Lung (tissue), 12 donors: ENCODE data around the gene BPIFB2. TPM values are rescaled to one million over a fixed set of nuclear protein-coding genes. Genes with fewer than 3 reads are reported as not detected.

Experiments used
- ATAC-seq: fragments of 200-7000 bp; cut with Tn5 transposase; one replicate; pipeline ENCODE4 v1.9.1; 2020; ENCODE audit warnings: moderate number of reproducible peaks; ENCODE audit not compliant: insufficient read depth, low FRiP score
- DNase-seq, 3 donors: peaks; one replicate each; pipeline ENCODE4 v3.0.0-alpha.2; 2013 to 2017
- H3K27ac ChIP-seq, 2 donors: one replicate each; pipeline ENCODE4 v1.5.1; 2013; ENCODE audit warnings: mild to moderate bottlenecking in 2 of 2, moderate library complexity in 2 of 2, control low read depth in 1 of 2, inconsistent platforms in 1 of 2, low read depth in 1 of 2, low read length in 1 of 2
- H3K27me3 ChIP-seq, 3 donors: one replicate each; pipeline ENCODE4 v1.5.1; 2013; ENCODE audit warnings: low read length in 2 of 3; ENCODE audit not compliant: control insufficient read depth in 3 of 3, insufficient read depth in 3 of 3
- H3K36me3 ChIP-seq, 4 donors: one replicate each; pipeline ENCODE4 v1.5.1; 2013; ENCODE audit warnings: low read length in 4 of 4, mild to moderate bottlenecking in 1 of 4, moderate library complexity in 1 of 4; ENCODE audit not compliant: control insufficient read depth in 4 of 4, insufficient read depth in 4 of 4
- H3K4me1 ChIP-seq, 5 donors: one replicate each; pipeline ENCODE4 v1.5.1; 2013; ENCODE audit warnings: low read length in 5 of 5, mild to moderate bottlenecking in 2 of 5, moderate library complexity in 1 of 5; ENCODE audit not compliant: control insufficient read depth in 5 of 5, insufficient read depth in 5 of 5
- H3K4me3 ChIP-seq: one replicate; pipeline ENCODE4 v1.5.1; 2013; ENCODE audit warnings: mild to moderate bottlenecking, control low read depth, moderate library complexity
- H3K9ac ChIP-seq, 2 donors: one replicate each; pipeline ENCODE4 v1.5.1; 2013; ENCODE audit warnings: low read length in 2 of 2, control low read depth in 1 of 2; ENCODE audit not compliant: insufficient read depth in 1 of 2
- H3K9me3 ChIP-seq, 4 donors: one replicate each; pipeline ENCODE4 v1.5.1; 2013; ENCODE audit warnings: low read length in 3 of 4, mild to moderate bottlenecking in 1 of 4, moderate library complexity in 1 of 4; ENCODE audit not compliant: control insufficient read depth in 4 of 4, insufficient read depth in 3 of 4
- WGBS, 2 donors: extraction: QIAGEN DNeasy Blood & Tissue Kit; methylation state at CpG; one replicate each; pipeline ENCODE4 v1.1.7; 2013; 5-methylcytosine and 5-hydroxymethylcytosine counted together
- polyA plus RNA-seq, 2 donors: library from polyadenylated mRNA; stranded (reverse); fragments of 200-250 nt; gene quantifications; one replicate each; pipeline ENCODE4 v1.2.1, GENCODE V29; 2013
- total RNA-seq, 2 donors: library from RNA; depleted of rRNA in 1 of 2; stranded (reverse); fragments of >200 nt in 1 of 2; gene quantifications; one replicate each; pipeline ENCODE4 v1.2.1, GENCODE V29; 2014 to 2021
- TF ChIP-seq, protein P1 (sequence below): IDR thresholded peaks from 2 replicates; pipeline ENCODE4 v1.5.1; 2012; ENCODE audit warnings: mild to moderate bottlenecking; ENCODE audit errors: control extremely low read depth, extremely low read depth
- donor health status: control.
- donor health status: control.
- donor health status: Bipolar disorder and iron deficiency.
- donor health status: healthy.
- donor health status: DM: yes; HTN: yes; CAD: no.

Gene BPIFB2
- total and polyA plus RNA-seq, 4 donors = 0.41 to 3.0 (median 1.6) TPM

DNA sequence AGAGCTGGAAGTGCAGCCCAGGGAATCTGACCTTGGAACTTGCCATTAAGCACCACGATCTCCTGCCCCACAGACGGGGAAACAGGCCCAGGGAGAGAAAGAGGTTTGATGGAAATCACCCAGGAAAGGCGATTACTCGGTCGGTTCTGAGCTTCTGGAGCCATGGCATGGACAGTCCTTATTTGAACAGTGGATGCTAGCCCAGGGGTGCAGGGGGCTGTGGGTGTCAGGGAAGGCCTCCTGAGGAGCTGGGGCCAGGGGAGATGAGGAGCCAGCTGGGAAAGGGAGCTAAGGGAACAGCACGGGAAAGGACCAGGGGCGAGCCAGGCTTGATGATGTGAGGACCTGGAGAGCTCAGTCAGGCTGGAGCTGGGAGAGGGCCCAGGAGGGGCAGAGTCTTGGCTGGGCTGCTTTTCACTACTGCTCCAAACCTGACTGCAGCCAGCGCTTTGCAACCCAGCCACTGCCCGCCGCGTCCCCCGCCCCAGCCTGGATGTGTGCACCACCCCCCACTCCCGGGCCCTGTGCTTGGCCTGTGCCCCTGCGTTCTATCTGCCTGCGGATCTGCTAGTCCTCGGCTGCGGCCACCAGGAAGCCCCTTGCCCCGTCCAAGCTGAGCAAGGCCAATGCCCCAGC, 21.1 kb upstream of the BPIFB2 start:
- Histone ChIP-seq H3K4me3 (no peak overlapping the region), H3K27me3 (peaks cover 0 to 3% (median 0%) of the 10 kb centered on the region in 3 donors), H3K9ac (no peak overlapping the region), H3K9me3 (no peaks in the 10 kb centered on the region), H3K4me1 (peaks cover 0 to 6% (median 0%) of the 10 kb centered on the region in 5 donors), H3K36me3 (no peaks in the 10 kb centered on the region), H3K27ac (no peak overlapping the region)
- ATAC-seq (no peak), DNase-seq (no peak)
- TF ChIP-seq, protein P1, sequence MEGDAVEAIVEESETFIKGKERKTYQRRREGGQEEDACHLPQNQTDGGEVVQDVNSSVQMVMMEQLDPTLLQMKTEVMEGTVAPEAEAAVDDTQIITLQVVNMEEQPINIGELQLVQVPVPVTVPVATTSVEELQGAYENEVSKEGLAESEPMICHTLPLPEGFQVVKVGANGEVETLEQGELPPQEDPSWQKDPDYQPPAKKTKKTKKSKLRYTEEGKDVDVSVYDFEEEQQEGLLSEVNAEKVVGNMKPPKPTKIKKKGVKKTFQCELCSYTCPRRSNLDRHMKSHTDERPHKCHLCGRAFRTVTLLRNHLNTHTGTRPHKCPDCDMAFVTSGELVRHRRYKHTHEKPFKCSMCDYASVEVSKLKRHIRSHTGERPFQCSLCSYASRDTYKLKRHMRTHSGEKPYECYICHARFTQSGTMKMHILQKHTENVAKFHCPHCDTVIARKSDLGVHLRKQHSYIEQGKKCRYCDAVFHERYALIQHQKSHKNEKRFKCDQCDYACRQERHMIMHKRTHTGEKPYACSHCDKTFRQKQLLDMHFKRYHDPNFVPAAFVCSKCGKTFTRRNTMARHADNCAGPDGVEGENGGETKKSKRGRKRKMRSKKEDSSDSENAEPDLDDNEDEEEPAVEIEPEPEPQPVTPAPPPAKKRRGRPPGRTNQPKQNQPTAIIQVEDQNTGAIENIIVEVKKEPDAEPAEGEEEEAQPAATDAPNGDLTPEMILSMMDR = no peak
- WGBS, 2 donors = 76 to 89% methylated on average over 18 of the region's 18 CpGs

DNA sequence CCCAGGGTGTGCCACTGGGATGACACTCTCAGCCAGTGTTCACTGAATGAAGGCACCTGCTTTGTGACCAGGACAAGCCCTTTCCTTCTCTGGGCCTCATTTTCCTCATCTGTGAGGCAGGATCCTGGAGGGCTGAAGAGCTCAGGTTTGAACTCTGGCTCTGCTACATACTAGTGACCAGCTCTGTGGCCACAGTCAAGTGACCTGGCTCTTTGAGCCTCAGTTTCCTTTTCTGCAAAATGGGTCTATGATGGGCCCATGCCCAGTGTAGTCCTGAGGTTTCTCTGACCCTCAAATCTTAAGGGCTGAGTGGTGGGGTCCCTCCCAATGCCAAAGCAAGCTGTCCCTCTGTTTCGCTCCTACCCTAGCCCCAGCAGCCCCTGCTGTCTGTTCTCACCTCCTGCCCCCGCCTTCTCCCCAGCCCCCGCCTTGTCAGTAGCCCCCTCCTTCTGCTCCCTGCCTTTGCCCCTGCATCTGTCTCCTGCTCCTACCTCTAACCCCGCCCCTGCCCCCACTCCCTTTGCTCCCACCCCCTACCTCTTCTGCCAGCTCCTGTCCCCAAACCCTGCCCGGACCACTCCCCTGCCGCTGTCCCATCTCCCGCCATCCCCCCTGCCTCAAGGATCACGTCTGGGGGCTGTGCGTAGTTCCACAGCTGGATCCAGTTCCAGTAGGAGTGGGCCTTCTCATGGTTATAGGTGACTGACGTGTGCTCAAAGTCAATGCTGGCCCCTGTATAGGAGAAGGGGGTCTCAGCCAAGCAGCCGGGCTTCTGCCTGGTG, 20.3 kb upstream of the BPIFB2 start:
- Histone ChIP-seq H3K27me3 (peaks cover 0 to 3% (median 0%) of the 10 kb centered on the region in 3 donors), H3K4me1 (peaks cover 0 to 6% (median 0%) of the 10 kb centered on the region in 5 donors), H3K9me3 (no peaks in the 10 kb centered on the region), H3K4me3 (no peak overlapping the region), H3K27ac (no peak overlapping the region), H3K9ac (no peak overlapping the region), H3K36me3 (no peaks in the 10 kb centered on the region)
- 85 to 95% methylated on average over 11 of the region's 11 CpGs for WGBS, 2 donors
- ATAC-seq (no peak), DNase-seq (no peak)
- TF ChIP-seq, protein P1 = no peak

DNA sequence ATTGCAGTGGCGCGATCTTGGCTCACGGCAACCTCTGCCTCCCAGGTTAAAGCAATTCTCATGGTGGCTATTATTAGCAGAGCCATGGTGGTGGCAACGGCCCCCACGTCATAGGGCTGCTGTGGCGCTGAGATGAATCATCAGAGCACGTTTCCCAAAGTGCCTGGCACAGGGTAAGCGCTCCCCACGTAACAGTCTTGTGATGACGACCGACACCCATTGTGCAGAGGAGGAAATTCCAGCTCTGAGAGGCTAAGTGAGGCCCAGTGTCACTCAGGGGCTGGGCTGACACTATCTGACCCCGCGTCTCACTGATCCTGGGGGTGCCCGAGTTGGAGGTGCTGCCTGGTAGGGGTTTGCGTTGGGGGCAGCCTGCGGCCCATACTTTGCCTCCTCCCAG, 19.5 kb upstream of the BPIFB2 start:
- peaks cover 0 to 2% (median 0%) of the 10 kb centered on the region in 5 donors for H3K4me1 ChIP-seq
- TF ChIP-seq, protein P1 = no peak
- 77 to 89% methylated on average over 16 of the region's 16 CpGs for whole genome bisulfite sequencing, 2 donors
- H3K27ac ChIP-seq = no peak overlapping the region
- H3K36me3 ChIP-seq = no peaks in the 10 kb centered on the region
- peaks cover 0 to 3% (median 0%) of the 10 kb centered on the region in 3 donors for H3K27me3 ChIP-seq
- H3K4me3 ChIP-seq = no peak overlapping the region
- no peak for DNase-seq
- no peaks in the 10 kb centered on the region for H3K9me3 ChIP-seq
- no peak for ATAC-seq
- H3K9ac ChIP-seq = no peak overlapping the region
